Testis (tissue), 2 donors: ENCODE measurements around the gene CARS1.

Experiments used
- CTCF ChIP-seq, 3 experiments: fragments of 450-650 bp in 2 of 3; fragments of 200-600 bp in 1 of 3; sonication (generic) in 1 of 3; IDR thresholded peaks; one replicate each; pipeline ENCODE4 v1.5.1; 2016 to 2019; ENCODE audit warnings: antibody characterized with exemption in 3 of 3, mild to moderate bottlenecking in 2 of 3, moderate library complexity in 1 of 3
- POLR2A ChIP-seq: fragments of 450-650 bp; IDR thresholded peaks from one replicate; pipeline ENCODE4 v1.6.1; 2017; ENCODE audit warnings: antibody characterized with exemption, mild to moderate bottlenecking, moderate library complexity

GRCh38 chr11:2980168-2980840, 76.9 kb downstream of the CARS1 start:
- no peak for TF ChIP-seq CTCF (IDR thresholded peaks at IDR 0.05)
- no peak for TF ChIP-seq POLR2A
